EH (cell line): ENCODE measurements around the gene FAM81B.

ENCODE experiments used
- DNase-seq: peaks from one replicate; pipeline ENCODE4 v3.0.0-alpha.2; 2015; ENCODE audit warnings: low read depth

The FAM81B gene

DNA sequence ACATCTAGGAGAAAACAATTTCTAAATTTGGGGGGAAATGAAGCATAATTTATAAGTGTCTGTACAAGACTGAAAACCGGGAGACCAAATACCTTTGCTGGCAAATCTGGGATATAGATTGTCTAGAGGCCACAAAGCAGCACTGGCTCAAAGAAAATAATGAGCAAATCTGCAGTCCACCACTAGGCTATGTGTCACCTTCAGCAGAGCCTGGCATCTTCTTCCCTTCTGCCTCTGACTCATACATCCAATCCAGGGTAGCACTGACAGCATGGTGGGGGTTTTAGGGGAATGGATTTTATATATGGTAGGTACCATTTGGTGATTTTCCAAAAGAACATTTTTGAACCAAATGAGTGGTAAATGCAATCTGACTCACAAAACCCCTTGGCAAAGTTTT lies 12.8 kb downstream of the FAM81B start:
- DNase-seq, result no peak

DNA sequence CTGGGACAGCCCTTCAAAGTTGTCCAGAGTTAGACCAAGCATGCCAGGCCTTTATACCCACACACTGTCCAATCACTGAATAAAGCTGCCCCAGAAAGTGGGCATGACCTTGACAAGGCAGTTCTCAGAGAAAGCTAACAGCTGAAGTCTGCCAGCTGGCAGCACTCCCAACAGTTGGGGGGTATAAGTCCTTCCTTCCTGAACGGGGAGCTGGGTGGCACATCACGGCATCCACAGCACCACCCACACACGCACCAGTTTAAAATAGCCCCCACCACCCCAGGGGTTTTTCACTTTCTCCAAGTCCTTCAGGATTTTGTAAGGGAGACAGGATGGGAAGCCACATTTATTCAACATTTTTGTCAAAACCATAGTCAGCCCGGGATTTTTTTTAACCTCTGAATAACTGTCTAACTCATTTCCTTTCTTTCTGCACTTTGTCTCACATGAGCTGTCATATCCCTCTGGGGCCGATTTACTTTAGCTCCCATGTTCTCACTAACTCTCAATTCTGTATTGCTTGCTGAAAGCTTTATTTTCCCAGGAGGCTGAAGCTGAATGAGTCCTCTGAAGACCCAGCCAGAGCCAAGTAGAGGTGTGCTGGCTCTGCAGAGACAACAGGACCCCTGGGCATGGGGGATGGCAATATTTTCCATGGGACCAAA lies 15.4 kb downstream of the FAM81B start:
- peak; percentile 1 for DNase-seq

DNA sequence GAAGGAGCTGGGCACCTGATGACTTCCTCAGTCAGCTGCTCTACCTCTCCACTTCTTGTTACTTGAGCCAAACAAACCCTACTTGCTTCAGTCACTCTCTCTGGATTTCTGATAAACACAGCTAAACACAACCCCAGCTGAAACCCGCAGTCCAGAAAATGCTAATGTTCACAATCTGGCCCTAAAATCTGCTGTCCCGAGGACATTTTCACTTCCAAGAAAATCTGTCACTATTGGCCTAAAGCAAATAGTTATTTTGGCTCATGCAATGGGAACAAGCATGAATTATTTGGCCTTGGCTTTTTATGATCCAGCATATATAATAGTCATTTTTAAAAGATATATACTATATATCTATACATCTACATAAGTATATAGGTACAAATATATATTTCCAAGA lies 19.1 kb downstream of the FAM81B start:
- no peak for DNase-seq

DNA sequence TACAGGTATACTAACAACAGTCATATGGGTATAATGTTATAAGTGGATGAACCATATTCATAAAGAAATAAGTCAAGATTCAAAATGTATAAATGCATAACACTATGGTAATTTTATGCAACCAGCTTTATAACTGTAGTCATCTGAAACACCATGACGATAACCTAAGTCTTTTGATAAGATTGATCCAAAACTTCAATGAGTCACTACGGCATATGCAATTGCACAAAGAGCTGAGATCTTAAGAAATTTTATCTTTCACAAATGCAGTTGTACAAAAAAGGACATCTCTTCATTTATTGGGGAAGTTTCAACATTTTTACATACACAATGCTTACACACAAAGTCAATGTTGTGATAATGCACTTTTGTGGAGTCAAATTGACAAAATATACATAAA lies 20.3 kb downstream of the FAM81B start:
- no peak for DNase-seq

DNA sequence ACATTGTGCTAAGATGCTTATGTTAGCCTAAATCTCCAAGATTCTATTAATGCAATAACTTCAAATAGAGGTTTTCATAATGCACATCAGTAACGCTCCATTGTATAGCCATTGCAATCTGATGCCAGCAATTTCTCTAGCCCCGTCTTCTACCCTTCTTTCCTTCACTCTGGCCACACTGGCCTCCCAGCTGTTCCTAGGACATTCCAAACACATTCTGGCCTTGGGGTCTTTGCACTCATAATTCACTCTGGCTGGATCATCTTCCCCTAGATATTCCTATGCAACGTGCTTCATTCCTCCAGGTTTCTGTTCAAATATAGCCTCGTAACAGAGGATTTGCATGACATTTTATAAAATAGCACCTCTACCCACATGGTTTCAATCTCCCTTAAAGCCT lies 23.3 kb downstream of the FAM81B start:
- no peak for DNase-seq

DNA sequence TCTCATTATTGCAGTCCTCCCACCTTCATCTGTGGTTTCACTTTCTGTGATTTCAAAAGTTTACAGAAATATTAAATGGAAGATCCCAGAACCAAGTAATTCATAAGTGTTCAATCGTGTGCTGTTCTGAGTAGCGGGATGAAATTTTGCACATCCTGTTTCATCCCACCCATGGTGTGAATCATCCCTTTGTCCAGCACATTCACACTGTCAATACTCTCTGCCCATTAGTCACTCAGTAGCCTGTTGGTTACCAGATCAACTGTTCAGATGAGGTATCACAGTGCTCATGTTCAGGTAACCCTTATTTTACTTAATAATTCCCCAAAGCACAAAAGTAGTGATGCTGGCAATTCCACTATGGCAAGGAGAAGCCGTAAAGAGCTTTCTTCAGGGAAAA lies 26.8 kb downstream of the FAM81B start:
- peak; percentile 6 for DNase-seq

DNA sequence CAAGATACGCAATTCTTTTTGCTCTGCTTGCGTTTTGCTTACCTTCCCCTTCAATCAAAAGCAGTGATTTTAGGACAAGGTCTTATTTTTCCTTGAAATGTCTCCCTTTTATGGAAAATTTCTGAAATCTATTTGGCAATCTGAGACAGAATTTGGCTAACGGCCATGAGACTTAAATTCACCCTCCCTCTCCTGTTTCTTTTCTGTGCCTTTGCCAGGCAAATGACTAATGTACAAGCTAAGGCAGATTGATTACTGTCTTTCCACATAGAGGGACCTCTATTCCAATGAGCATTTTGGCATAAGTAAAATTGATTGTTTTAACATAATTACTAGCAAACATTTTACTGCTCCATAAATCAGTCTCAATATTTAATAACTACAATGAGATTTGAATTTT lies 31.7 kb downstream of the FAM81B start:
- no peak for DNase-seq

DNA sequence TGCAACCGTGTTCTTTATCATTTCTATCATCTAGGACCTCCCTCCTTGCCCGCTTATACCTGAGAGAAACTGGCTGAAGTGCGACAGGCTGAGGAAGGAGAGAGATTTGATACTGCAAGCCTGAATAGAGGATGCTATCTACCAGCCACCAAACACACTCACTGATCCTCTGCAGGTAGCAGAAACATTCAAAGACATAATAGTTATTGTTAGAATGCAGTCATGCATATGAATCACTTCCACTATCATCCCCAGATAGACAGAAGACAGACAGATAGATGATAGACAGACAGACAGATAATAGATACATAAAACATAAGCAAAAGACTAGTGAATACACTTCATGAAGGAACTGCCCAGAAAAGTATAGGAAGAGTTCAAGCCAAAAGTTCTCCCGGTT lies 32.9 kb downstream of the FAM81B start:
- no peak for DNase-seq

DNA sequence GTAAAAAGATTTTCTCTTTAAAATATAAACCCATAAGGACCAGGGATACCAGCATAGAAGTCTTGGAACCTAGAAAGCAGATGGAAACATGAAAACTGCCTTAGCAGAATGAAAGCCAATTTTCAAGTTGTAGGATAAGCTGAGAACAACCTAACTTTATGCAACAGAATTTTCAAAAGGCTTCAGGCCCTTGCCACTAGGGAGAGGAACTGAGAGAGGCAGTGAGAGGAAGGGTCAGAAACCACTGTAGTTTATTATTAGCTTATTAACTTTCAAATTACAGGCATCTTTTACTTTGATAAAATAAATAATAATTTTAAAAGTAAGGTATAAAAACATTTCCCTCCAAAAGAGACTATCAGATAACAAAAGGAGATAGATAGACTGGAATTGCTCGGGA lies 33.4 kb downstream of the FAM81B start:
- no peak for DNase-seq

DNA sequence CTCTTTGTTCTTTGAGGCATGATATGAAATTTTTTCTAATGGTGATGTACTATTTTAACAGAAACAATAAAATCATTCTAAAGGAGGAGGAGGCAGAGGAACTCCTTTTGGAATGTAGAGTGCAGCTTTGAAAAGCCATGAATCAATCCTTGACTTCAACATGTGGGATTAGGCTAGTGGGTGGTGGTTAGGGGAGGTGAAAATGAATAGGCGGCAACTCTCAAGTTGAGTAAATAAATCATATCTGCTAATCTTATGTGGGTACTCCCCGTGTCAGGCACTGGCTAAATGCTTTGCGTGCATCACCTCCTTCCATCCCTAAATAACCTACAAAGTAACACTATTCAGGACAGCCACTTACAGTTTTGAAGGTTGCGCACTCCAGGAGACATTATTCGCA lies 35.1 kb downstream of the FAM81B start:
- no peak for DNase-seq

DNA sequence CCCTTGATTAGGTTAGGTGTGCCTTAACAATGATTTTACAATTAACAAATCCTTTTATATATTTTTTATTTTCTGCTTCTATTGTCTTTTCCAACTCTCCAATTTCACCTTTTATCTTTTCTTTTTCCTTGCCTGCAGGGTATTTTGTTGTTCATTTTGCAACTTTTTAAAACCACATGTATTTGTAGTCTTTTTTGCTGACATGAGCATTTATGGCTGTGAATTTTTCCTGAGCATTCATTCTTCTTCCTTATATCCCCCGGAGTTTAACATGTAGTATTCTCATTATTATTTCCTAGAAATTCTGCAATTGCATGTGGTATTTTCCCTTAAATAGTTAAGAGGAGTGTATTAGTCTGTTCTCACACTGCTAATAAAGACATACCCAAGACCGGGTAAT lies 41.6 kb downstream of the FAM81B start:
- DNase-seq, result no peak

DNA sequence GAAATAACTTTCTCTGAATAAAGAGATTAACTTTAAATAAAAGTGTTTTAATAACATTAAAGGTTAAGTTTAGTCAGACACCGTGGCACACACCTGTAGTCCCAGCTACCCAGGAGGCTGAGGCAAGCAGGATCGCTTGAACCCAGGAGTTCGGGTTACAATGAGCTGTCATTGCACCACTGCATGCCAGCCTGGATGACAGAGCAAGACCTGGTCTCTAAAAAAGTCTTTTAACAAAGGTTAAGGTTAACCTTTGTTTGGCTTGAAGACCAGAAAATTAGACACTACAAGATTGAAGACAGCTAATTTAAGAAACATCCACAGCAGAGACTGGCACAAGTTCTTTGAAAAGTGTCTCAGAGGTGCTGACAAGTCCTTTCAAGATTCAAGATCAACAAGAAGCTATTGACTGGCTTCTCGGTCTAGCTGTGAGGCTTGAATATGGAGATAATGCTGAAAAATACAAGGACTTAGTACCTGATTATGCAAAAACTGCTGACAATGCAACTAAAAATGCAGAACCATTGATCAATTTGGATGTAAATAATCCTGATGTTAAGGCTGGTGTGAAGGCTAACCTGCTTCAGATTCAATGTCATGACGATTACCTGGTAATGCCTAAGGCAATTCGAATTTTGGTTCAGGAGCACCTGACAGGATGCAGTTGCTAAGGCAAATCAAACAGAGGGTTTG lies 48.8 kb downstream of the FAM81B start:
- no peak for DNase-seq

DNA sequence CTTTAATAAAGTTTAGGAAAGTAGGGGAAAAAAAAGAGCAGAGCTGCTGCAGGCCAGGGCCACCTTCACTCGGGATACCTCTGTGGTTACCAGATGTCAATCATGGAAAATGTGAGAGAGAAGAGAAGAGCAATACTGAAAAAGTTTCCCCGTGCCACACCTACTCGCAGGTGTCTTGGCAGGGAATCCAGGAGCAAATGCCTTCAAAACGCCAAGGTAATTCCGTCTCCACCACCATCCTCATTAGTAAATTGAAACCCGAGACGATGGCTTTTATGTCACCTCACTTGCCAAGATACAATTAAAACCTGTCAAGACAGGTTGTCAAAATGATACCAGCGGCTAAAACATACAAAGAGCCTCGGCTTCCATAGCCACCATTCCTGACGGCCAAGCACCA lies 49.7 kb downstream of the FAM81B start:
- no peak for DNase-seq

DNA sequence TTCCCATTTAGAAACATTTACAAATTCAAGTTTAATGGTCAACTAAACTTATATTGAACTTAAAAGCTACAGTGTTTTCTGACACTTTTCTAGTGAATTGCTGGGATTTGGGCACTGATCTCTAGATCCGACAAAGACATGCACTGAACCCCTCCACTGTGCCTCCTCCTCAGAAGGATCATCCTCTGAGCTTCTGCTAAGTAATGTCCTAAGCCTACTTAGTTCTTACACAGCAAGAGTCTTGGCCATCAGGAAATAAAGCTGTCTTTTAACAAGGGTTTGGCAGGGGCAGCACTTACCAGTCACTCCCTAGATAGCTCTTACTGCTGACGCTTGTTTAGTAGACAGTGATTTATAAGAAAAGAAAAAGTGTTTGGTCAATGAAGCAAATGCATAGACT lies 50.5 kb downstream of the FAM81B start:
- DNase-seq, result no peak

DNA sequence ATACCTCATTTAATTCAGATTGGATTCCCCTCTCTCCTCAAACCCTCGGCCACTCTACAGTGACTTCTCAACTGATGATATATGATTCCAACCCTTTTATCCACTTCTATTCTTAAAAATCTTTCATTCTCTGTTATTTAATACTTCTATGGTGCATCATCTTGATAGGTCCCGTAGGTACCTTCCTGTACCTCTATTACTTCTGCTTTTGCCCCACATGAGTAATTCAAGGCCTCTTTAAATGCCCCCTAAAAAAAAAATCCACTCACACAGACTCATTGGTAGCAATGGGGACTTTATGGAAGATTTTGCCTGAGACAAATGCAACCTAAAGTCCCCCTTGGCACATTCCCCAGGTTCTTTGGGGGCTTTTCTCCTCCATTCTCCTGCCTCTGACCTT lies 54.3 kb downstream of the FAM81B start:
- DNase-seq, result no peak

DNA sequence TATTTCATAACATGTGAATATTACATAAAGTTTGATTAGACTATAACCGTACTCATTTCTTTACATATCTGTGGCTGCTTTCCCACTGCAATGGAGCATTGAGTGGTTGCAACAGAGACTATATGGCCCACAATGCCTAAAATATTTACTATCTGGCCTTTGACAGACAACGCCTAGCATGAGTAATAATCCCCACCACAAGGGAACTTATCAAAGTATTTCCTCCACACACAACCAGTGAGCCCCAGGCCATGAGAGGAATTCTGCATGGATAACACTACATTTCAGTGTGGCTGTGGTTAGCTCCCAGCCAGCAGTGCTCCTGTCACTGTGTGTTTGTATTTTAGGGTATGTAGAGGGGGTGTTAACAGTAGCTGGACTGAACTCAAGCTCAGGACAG lies 54.8 kb downstream of the FAM81B start:
- DNase-seq, result peak; percentile 85

DNA sequence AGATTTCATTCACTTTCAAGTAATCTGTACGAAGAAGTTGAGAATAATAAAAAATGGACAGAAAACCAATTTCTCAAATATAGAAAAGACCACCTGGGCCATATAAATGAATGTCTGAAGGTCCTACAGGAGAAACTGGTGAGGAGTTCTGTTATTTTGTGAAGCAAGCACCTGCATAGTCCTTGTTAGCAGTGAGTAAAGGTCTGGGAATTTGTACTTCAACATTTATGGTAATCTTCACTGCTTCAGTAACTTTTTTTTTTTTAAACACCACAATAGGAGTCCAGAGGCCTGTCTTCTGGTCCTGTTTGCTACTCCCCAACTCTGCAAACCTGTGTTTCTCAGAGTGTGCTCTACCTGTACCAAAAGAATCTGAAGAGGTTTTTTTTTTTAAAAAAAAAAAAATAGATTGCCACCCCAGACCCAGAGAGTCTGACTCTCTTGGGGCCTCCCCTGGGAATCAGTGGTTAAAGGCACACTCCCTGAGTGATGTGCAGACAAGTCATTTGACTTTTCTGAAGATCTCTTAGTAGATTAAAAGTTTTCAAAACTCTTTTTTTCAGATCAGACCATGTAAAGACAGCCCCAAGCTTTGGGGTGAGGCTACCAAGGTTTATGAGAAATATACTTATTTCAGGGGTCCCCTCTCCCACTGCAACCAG lies 55.5 kb downstream of the FAM81B start:
- DNase-seq, result peak; percentile 4

DNA sequence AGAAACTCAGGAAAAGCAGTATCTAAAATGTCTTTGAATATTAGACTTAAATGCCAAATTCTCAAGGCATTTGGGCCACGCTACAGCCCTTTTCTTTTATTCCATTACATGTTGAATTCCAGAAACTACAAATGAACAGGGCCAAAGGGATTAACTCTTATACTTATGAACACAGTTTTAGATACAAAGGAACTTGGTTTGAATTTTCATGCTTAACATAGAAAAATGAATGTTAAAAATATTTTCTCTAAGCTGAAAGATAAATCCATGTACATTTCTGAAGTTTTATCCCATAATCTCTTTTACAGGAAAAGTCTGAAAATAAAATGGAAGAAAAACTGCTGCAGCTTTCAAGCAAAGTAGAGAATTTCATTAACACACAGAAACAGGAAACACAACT lies 56.8 kb downstream of the FAM81B start:
- no peak for DNase-seq

DNA sequence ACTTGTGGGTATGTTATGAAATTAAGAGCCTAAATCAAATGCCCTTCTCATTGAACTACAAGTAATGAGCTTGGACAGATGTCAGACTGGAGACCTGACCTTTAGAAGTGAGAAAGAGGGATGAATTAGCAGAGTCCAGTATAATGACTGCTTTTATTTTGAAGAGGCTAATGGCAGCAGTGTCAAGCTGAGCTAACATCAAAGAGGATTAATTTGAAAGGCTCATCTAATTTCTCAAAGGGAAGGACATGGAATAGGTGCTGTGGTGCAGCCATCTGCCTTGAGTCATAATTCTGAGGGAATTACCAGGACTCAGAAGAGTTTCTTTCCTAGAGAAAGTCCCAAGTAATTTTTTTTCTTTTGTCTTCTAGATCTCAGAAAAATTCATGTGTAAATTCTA lies 57.6 kb downstream of the FAM81B start:
- DNase-seq, result no peak

DNA sequence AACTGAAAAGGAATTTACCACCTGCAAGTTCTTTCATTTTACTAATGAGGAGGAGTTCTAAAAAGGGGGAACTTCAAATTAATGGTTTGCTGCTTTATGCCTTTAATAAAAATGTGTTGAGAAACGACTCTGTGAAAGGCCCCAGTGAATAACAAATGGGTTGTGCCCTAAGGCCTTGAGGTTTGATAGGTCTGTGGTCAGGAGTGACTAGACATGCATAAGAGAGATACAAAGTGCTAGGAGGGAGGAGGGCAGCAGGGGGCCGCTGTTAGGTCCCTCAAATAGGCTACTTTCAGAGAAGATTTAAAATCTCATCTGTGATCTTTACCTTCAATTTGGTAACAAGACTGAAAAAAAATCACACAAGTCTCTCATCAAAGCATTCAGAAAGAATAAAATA lies 58.3 kb downstream of the FAM81B start:
- peak; percentile 7 for DNase-seq

DNA sequence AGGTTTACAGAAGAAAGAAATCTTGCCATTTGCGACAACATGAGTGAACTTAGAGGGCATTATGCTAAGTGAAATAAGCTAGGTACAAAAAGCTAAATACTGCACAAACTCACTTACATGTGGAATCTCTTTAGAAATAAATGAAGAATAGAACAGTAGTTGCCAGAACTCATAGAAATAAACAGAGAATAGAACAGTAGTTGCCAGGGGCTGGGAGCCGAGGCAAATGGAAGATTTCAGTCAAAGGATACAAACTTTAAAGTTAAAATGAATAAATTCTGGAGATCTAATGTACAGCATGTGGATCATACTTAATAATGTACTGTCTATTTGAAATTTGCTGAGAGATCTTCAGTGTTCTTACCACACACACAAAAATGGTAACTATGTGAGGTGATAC lies 63.4 kb downstream of the FAM81B start:
- no peak for DNase-seq

DNA sequence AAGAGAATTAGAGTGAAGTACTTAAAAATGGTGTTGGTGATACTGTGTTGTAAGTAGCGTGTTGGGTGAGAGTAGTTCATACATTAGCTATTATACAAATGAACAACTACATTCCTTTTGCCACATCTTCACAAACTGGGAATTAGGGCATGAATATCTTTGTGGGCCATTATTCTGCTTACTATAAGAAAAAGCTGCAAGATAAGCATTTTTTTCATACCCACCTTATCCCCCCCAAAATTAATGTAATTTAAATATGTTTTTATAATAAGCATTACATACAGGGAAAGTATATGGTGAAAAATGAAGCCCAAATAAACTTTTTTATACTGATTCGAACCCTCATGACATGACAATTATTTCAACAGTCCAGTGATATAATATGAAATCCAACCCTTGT lies 69.5 kb downstream of the FAM81B start:
- DNase-seq, result no peak

DNA sequence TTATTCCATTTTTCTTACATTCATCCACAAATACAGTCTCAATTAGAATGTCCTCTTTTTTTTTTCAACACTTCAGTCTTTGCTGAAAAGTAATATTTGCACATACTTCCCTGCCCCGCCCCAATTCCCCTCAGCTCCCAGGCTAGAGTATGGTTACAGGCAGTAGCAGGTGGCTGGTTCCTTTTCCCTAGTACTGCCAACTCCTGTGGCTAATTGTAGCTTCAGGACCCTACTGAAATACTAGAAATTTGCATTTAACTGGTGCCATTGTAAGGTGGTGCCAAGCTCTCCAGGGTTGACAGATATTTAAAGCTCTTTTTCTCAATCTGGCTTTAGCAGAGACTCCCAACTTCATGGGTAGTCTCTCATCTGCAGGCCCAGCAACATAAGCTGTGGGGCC lies 80.3 kb downstream of the FAM81B start:
- DNase-seq, result no peak

DNA sequence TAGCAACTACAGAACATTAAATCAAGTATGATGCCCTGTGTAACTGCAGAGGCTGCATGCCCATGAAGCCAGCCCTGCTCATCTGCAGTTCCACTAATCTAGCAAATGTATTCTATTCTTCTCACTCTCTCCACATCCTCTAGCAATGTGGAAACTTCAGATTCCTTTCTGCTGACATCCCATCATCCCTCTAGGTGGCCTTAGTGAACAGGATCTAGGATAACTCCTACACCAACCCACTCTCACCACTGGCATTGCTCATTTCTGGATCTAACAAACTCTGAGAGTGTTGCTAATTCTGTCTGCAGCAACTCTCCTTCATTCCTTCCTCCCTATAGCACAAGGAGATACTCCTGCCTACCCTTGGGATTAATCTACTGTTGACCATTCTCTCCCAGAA lies 80.8 kb downstream of the FAM81B start:
- DNase-seq, result peak; percentile 60
